ENCODE results near the gene GPATCH2. TPM values are rescaled to one million over a fixed set of nuclear protein-coding genes. Genes with fewer than 3 reads are reported as not detected.

Gene GPATCH2
- polyA plus RNA-seq, 1 donor from 2014 or later, result 12.3 TPM

DNA sequence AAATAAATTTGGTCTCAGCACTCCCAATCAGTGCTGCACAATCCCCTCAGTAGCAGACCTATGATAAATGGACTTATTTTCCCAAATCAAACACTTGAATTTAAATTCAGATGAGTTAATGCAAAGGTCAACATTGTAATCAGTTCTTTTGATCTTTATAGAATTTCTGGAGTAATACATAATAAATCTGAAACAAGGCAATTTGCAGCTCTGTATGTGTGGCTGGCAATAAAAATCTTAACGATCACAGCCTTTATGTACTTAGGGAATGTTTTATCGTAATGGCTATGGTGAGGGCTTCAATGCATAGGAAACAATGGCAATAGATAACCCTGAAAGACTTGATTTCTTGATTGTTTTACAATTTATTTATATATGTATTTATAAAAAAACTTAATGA lies 91.4 kb downstream of the GPATCH2 start:
- TF ChIP-seq RAD21 (conservative IDR thresholded peaks at IDR 0.05), result no peak
- no peak for TF ChIP-seq CTCF (IDR thresholded peaks at IDR 0.05; ENCODE audit: poor library complexity, severe bottlenecking)
- no peak for TF ChIP-seq POLR2AphosphoS5 (IDR thresholded peaks at IDR 0.05)
- no peak for TF ChIP-seq EZH2 (IDR thresholded peaks at IDR 0.05; ENCODE audit: borderline replicate concordance, insufficient read depth, low read length, poor library complexity, severe bottlenecking)
- TF ChIP-seq SMC3 (conservative IDR thresholded peaks at IDR 0.05; ENCODE audit: poor library complexity), result no peak
- TF ChIP-seq MXI1 (conservative IDR thresholded peaks at IDR 0.05; ENCODE audit: poor library complexity, severe bottlenecking), result no peak
- no peaks in the 10 kb centered on the region for H3K27me3 ChIP-seq (ENCODE audit: insufficient read depth, low read depth, low read length)
- no peak overlapping the region for H3K4me2 ChIP-seq (ENCODE audit: low read length)
- no peaks in the 10 kb centered on the region for H3F3A ChIP-seq (ENCODE audit: insufficient read depth, low read length, poor library complexity, severe bottlenecking)
- no peak overlapping the region for H3K27ac ChIP-seq (ENCODE audit: low read length)
- H3K9me3 ChIP-seq (ENCODE audit: low read length), result no peaks in the 10 kb centered on the region
- H3K36me3 ChIP-seq (ENCODE audit: insufficient read depth, low read length), result no peaks in the 10 kb centered on the region
- H4K20me1 ChIP-seq (ENCODE audit: insufficient read depth), result no peaks in the 10 kb centered on the region
- no peaks in the 10 kb centered on the region for H3K79me2 ChIP-seq (replicated peaks; ENCODE audit: insufficient read depth, low read length)
- H3K9ac ChIP-seq (ENCODE audit: low read length), result no peak overlapping the region
- H3K4me3 ChIP-seq (ENCODE audit: low read length), result no peak overlapping the region
- no peak overlapping the region for H2AFZ ChIP-seq (ENCODE audit: low read depth, low read length)
- H3K9me2 ChIP-seq (ENCODE audit: insufficient read depth, low read length), result no peaks in the 10 kb centered on the region

- Histone ChIP-seq H3K79me2 (replicated peaks; ENCODE audit: insufficient read depth, low read length) (no peaks in the 10 kb centered on the region), H3F3A (ENCODE audit: insufficient read depth, low read length, poor library complexity, severe bottlenecking) (no peaks in the 10 kb centered on the region), H3K27me3 (ENCODE audit: insufficient read depth, low read depth, low read length) (no peaks in the 10 kb centered on the region), H3K9me2 (ENCODE audit: insufficient read depth, low read length) (no peaks in the 10 kb centered on the region), H3K36me3 (ENCODE audit: insufficient read depth, low read length) (no peaks in the 10 kb centered on the region), H3K27ac (ENCODE audit: low read length) (no peak overlapping the region), H3K4me2 (ENCODE audit: low read length) (no peak overlapping the region), H2AFZ (ENCODE audit: low read depth, low read length) (no peak overlapping the region), H3K4me3 (ENCODE audit: low read length) (no peak overlapping the region), H4K20me1 (ENCODE audit: insufficient read depth) (no peaks in the 10 kb centered on the region), H3K9me3 (ENCODE audit: low read length) (no peaks in the 10 kb centered on the region), H3K9ac (ENCODE audit: low read length) (no peak overlapping the region)
- TF ChIP-seq MXI1 (conservative IDR thresholded peaks at IDR 0.05; ENCODE audit: poor library complexity, severe bottlenecking), result no peak
These were observed 95.1 kb downstream of the GPATCH2 start for GRCh38 chr1:217535601-217536377.

DNA sequence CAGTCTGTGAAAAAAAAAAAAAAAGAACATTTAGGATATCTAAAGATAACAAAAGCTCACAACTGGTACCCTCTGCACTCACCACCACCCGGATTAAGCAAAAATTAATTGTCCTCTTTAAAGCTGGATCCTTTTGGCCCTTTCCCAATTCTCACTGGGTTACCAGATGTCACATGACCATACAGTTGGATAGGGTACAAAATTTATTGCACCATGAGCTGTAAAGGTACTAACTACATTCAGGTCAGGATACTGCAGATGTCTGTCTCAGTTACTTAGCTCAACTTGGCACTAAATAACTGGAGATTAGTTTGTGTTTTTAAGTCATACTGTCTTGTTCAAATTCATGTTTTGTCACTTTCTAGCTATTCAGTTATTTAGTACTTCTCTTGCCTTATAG lies 96.3 kb downstream of the GPATCH2 start:
- H3F3A ChIP-seq (ENCODE audit: insufficient read depth, low read length, poor library complexity, severe bottlenecking), result no peaks in the 10 kb centered on the region
- H3K9ac ChIP-seq (ENCODE audit: low read length), result no peak overlapping the region
- TF ChIP-seq REST (IDR thresholded peaks at IDR 0.05; ENCODE audit: borderline replicate concordance), result no peak
- no peak for TF ChIP-seq EZH2 (IDR thresholded peaks at IDR 0.05; ENCODE audit: borderline replicate concordance, insufficient read depth, low read length, poor library complexity, severe bottlenecking)
- TF ChIP-seq RAD21 (conservative IDR thresholded peaks at IDR 0.05), result no peak
- no peak for TF ChIP-seq MXI1 (conservative IDR thresholded peaks at IDR 0.05; ENCODE audit: poor library complexity, severe bottlenecking)
- TF ChIP-seq EP300 (conservative IDR thresholded peaks at IDR 0.05; ENCODE audit: poor library complexity, severe bottlenecking), result no peak
- TF ChIP-seq TAF1 (IDR thresholded peaks at IDR 0.05; ENCODE audit: low read depth), result no peak
- no peak for TF ChIP-seq POLR2AphosphoS5 (IDR thresholded peaks at IDR 0.05)
- H3K4me3 ChIP-seq (ENCODE audit: low read length), result no peak overlapping the region
- H3K27me3 ChIP-seq (ENCODE audit: insufficient read depth, low read depth, low read length), result no peaks in the 10 kb centered on the region
- H2AFZ ChIP-seq (ENCODE audit: low read depth, low read length), result no peak overlapping the region
- no peak overlapping the region for H3K27ac ChIP-seq (ENCODE audit: low read length)
- H3K79me2 ChIP-seq (replicated peaks; ENCODE audit: insufficient read depth, low read length), result no peaks in the 10 kb centered on the region
- no peaks in the 10 kb centered on the region for H4K20me1 ChIP-seq (ENCODE audit: insufficient read depth)
- no peak overlapping the region for H3K4me2 ChIP-seq (ENCODE audit: low read length)
- no peaks in the 10 kb centered on the region for H3K9me3 ChIP-seq (ENCODE audit: low read length)
- no peaks in the 10 kb centered on the region for H3K36me3 ChIP-seq (ENCODE audit: insufficient read depth, low read length)
- H3K9me2 ChIP-seq (ENCODE audit: insufficient read depth, low read length), result no peaks in the 10 kb centered on the region
